DMS114 treated with DMSO at 0.1 percent for 48 hours (cell line): ENCODE measurements around the gene TMEM184B.
"Not testable (repeated sequence)": the region's sequence is repeated elsewhere in the genome, so short reads cannot be mapped to it uniquely, and the experiment has no call there.

Experiments
- DNase-seq: peaks from one replicate; lab custom pipeline; 2025; ENCODE audit not compliant: unreplicated experiment; lab: John Stamatoyannopoulos, UW

TMEM184B gene

GRCh38 chr22:38249803-38250642, 22.8 kb downstream of the TMEM184B start:
- DNase-seq = no peak

GRCh38 chr22:38249301-38249700, 23.5 kb downstream of the TMEM184B start:
- no peak for DNase-seq

- DNase-seq = no peak
Observed at GRCh38 chr22:38248280-38248679, 24.5 kb downstream of the TMEM184B start.

GRCh38 chr22:38247713-38248112, 25.1 kb downstream of the TMEM184B start:
- DNase-seq = no peak

- DNase-seq = no peak
Observed at GRCh38 chr22:38246692-38247091, 26.1 kb downstream of the TMEM184B start.

GRCh38 chr22:38246046-38246658, 26.7 kb downstream of the TMEM184B start:
- DNase-seq = no peak

GRCh38 chr22:38244106-38244505, 28.7 kb downstream of the TMEM184B start:
- DNase-seq = no peak

GRCh38 chr22:38243007-38243765, 29.6 kb downstream of the TMEM184B start:
- no peak for DNase-seq

GRCh38 chr22:38240734-38241252, 32.0 kb downstream of the TMEM184B start:
- DNase-seq = no peak

GRCh38 chr22:38239101-38239761, 33.6 kb downstream of the TMEM184B start:
- no peak for DNase-seq

- DNase-seq = no peak
Observed at GRCh38 chr22:38238519-38239071, 34.2 kb downstream of the TMEM184B start.

GRCh38 chr22:38236786-38237185, 36.0 kb downstream of the TMEM184B start:
- DNase-seq = no peak

- DNase-seq = no peak
Observed at GRCh38 chr22:38235240-38235850, 37.5 kb downstream of the TMEM184B start.

GRCh38 chr22:38233856-38234255, 39.0 kb downstream of the TMEM184B start:
- DNase-seq = not testable (repeated sequence)

GRCh38 chr22:38233427-38233826, 39.4 kb downstream of the TMEM184B start:
- DNase-seq = no peak

GRCh38 chr22:38232196-38232595, 40.6 kb downstream of the TMEM184B start:
- DNase-seq = no peak

GRCh38 chr22:38230916-38231315, 41.9 kb downstream of the TMEM184B start:
- DNase-seq = no peak

- DNase-seq = no peak
Observed at GRCh38 chr22:38230108-38230825, 42.5 kb downstream of the TMEM184B start.

- DNase-seq = no peak
Observed at GRCh38 chr22:38228873-38229740, 43.7 kb downstream of the TMEM184B start.
